Epithelial cell of esophagus (primary cell): ENCODE measurements around the gene AGBL5.

Experiments used
- DNase-seq: peaks from one replicate; pipeline ENCODE4 v3.0.0; 2010; ENCODE audit warnings: low read depth
- H3K4me3 ChIP-seq: 2 replicates; pipeline ENCODE4 v1.5.1; 2011; ENCODE audit warnings: mild to moderate bottlenecking, low read length, control low read depth
- TF ChIP-seq, protein P1 (sequence below): IDR thresholded peaks from 2 replicates; pipeline ENCODE4 v1.5.1; 2011; ENCODE audit warnings: low read depth, mild to moderate bottlenecking, low read length, control low read depth, inconsistent platforms; ENCODE audit not compliant: insufficient read depth; ENCODE audit errors: missing control alignments

Gene AGBL5

DNA sequence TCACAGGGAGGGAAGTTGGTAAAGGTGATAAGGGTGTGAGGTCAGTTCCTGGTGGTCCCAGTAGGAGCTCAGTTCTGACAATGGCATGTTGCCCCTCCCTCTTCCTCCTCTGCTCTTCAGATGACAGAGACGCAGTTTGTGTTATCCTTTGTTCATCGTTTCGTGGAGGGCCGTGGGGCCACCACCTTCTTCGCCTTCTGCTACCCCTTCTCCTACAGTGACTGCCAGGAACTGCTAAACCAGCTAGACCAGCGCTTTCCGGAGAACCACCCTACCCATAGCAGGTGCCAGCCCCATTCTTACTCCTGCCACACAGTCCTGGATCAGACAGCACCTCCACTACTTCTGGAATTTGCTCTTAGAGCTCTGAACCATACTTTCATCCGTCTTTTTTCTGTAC is 2.3 kb downstream of the AGBL5 start:
- TF ChIP-seq, protein P1, sequence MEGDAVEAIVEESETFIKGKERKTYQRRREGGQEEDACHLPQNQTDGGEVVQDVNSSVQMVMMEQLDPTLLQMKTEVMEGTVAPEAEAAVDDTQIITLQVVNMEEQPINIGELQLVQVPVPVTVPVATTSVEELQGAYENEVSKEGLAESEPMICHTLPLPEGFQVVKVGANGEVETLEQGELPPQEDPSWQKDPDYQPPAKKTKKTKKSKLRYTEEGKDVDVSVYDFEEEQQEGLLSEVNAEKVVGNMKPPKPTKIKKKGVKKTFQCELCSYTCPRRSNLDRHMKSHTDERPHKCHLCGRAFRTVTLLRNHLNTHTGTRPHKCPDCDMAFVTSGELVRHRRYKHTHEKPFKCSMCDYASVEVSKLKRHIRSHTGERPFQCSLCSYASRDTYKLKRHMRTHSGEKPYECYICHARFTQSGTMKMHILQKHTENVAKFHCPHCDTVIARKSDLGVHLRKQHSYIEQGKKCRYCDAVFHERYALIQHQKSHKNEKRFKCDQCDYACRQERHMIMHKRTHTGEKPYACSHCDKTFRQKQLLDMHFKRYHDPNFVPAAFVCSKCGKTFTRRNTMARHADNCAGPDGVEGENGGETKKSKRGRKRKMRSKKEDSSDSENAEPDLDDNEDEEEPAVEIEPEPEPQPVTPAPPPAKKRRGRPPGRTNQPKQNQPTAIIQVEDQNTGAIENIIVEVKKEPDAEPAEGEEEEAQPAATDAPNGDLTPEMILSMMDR = no peak
- DNase-seq = no peak
- no peak overlapping the region for H3K4me3 ChIP-seq

DNA sequence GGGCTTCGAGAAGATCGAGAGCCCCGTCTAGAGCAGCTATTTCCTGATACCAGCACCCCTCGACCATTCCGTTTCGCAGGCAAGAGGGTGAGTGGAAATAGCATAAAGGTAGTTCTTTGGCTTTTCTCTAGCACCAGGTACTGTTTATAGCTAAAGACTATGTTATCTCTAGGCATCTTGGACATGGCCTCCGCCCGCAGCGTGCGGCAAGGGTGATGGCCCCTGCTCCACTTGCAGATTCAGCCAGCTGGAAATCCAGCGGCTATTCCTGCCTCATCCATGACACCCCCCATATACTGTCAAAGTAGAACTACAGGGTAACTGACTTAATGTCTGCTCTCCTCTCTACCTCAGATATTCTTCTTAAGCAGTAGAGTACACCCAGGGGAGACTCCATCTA is 3.3 kb downstream of the AGBL5 start:
- TF ChIP-seq, protein P1 = no peak

DNA sequence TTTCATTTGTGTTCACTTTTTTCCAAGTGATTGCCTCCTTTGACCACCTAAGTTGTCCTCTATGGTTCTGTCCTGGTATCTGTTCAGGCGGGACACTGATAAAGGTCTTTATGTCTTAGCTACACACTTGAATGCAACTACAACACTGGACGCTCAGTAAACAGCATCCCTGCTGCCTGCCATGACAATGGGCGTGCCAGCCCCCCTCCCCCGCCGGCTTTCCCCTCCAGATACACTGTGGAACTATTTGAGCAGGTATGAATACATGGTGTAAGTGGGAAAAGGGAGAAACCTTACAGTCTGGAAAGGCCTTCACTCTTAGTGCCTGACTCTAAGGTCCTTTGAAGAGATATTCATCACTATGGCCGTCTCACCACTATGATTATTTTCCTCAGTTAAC is 5.7 kb downstream of the AGBL5 start:
- DNase-seq = no peak
- no peak overlapping the region for H3K4me3 ChIP-seq
- TF ChIP-seq, protein P1 = no peak

More for the DNA sequence above, 3.3 kb downstream of the AGBL5 start:
- DNase-seq = no peak
- no peak overlapping the region for H3K4me3 ChIP-seq

GRCh38 chr2:27058210-27058609 is 6.7 kb downstream of the AGBL5 start:
- no peak for DNase-seq
- no peak overlapping the region for H3K4me3 ChIP-seq
- TF ChIP-seq, protein P1 = no peak

DNA sequence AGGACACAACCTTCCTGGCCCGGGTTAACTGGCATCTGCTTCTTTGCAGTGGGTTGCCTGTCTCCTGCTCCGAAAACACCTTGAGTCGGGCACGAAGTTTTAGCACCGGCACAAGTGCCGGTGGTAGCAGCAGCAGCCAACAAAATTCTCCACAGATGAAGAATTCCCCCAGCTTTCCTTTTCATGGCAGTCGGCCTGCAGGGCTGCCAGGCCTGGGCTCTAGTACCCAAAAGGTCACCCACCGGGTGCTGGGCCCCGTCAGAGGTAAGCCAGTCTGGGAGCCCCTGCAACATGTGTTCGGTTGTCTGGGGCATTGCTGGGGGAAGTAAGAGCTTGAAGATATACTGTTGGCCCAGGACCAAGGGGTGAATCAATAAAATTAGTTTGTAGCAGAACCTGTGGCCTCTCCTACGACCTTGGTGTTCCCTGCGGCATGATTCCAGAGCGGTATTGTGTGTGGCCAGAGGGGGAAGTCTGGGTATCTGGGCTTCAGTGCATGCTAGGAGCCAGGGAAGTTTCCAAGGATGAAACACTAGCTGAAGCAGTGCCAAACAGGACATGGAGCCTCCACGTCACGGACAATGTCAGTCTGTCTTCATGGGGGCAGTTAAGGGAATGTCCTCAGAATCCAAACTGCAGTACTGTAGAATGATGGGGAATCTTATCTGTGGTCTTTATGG is 7.8 kb downstream of the AGBL5 start:
- TF ChIP-seq, protein P1 = no peak
- no peak for DNase-seq
- H3K4me3 ChIP-seq = no peak overlapping the region

DNA sequence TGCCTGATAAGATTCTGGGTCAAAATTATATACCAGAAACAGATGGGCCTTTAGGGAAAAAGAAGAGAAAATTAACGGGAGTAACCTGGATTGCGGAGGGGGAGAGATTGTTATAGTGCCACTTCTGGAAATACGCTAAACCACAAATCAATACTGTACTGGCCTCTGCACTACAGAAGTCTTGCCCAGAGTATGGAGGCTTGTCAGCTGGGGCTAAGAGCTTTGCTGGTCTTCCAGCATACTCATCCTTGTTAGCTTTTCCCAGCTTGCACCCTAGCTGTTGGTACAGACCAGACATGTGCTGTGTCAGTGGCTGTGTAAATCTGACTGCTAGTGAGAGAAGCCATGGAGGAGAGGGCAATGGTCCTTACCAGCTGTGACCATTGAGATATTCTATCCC is 8.9 kb downstream of the AGBL5 start:
- no peak for DNase-seq
- TF ChIP-seq, protein P1 = no peak
- no peak overlapping the region for H3K4me3 ChIP-seq

GRCh38 chr2:27065128-27065527 is 13.7 kb downstream of the AGBL5 start:
- DNase-seq = no peak
- TF ChIP-seq, protein P1 = no peak
- no peak overlapping the region for H3K4me3 ChIP-seq
